NCI-H2196 (cell line): ENCODE data around the gene ZNF536.
"Not testable (repeated sequence)": the region's sequence is repeated elsewhere in the genome, so short reads cannot be mapped to it uniquely, and the experiment has no call there.

Experiments used
- DNase-seq: peaks from one replicate; lab custom pipeline; 2025; ENCODE audit not compliant: unreplicated experiment; lab: John Stamatoyannopoulos, UW

ZNF536 gene

DNA sequence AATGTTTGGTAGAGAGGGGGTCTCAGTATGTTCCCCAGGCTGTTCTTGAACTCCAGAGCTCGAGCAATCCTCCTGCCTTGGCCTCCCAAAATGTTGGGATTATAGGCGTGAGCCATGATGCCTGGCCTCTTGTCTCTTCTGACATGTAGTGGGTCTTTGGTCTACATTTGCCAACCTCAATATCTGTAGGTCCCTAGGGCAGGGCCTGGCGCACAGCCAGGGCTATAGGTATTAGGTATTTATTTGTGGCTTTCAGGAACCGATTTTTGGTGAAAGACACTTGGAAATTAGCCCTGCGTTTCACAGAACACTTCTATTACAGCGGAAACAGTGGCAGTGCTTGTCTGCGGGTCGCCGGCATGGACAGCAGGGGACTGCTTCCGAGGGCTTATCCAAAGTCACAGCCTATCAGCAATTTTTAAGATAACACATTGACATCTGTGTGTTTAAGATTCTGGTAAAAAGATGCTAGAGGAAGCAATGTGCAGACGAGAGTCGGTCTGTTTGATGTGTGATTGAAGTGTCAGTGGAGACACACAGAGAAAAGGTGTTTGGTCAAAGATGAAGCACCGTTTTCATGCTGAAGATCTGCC, 14.5 kb downstream of the ZNF536 start:
- no peak for DNase-seq

DNA sequence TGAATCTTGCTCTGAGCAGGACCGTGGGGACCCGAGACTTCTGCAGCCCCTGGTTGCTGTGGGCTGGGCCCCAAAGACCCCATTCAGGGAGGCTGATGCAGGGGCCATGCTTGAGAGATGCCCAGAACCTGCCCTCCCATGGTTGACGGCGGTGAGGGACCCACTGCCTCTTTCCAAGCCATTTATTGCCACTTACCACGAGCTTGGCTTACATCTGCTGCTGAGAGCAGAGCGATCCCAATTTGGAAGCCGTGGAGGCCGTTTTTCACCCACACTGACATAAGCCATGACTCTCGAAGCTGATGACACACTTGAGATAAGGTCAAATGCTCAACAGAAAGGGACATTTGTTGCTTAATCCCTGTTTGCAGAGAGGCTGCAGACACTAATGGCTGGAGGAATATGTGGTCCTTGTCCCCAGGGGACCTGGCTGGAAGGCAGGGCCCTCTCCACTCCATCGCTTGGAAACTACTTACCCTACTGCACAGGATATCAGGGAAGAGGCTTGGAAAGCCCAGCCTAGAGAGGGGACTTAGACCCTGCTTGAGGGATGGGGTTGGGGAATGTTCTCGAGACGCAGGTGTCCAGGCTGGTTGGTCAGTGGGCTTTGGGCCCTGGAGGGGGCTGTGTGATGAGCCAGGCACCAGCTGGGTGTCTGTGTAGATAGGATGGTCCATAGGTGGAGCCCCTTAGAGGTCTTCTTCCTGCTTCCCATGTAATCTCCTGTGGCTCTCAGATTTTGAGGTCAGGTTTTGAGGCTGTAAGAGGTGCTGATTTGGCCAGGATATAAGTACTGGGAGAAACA, 15.3 kb downstream of the ZNF536 start:
- DNase-seq: no peak

DNA sequence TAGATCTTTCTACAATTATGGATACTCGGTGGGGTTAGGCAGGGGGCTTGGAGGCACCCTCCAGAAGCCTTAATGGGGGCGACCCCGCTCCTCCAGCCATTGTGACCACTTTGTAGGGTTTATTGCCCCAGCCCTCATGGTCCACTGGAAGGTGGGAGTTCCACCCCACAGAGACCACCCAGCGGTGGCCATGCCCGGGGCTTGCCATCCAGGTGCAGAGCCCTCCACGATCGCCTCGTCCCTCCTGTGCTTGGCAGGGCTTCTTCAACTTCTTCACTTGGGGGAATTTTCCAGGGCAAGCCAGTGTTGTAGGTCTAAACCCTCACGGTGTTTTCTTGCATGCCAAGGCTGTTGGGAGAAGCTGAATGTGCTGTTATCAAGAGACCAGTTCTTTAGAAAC, 16.1 kb downstream of the ZNF536 start:
- DNase-seq: no peak

DNA sequence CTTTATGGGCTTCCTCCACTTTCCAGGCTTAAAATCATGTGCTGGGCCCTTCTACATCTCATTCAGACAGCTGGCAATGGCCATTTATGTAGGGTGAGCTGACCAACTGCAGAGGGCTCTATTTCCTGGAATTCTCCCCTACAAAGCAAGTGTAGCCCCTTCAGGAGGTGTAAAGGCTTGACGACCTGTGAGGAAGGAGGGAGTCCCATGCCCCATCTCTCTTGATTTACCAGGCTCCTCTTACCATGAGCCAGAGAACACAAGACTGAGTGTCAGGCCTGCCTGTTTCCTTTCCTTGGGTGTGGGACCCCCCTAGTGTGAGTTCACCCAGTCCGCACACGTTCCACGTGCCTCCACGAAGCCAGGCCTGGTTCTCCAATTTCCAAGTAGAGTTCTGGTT, 16.6 kb downstream of the ZNF536 start:
- DNase-seq: no peak

DNA sequence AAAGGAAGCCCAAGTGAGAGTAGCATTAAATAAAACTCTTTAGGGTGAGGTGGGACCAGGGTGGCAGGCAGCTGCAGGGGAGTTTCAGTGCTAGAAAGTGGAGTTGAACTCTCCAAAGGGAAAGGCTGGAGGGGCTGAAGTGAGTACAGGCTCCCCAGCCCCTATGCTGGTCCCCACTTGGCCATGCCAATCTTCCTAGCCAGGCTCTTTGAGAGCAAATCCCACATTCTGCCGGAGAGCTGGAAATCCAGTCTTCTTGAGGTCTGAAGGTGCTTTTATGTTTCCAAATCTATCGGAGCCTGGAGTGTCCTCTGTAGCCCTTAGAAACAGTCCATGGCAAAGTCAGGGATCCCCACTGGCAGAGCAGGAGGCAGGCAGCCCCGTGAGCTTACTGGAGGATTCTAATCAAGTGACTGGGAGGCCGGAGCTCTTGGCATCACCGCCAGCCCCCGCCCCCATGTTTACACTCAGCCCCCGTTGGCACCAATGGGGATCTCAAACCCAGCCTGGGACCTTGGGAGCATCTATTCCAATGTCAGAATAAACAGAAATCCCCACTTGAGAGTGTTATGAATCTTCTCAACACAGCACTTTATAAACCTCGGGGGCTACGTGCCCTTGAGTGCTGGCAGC, 18.3 kb downstream of the ZNF536 start:
- DNase-seq: no peak

DNA sequence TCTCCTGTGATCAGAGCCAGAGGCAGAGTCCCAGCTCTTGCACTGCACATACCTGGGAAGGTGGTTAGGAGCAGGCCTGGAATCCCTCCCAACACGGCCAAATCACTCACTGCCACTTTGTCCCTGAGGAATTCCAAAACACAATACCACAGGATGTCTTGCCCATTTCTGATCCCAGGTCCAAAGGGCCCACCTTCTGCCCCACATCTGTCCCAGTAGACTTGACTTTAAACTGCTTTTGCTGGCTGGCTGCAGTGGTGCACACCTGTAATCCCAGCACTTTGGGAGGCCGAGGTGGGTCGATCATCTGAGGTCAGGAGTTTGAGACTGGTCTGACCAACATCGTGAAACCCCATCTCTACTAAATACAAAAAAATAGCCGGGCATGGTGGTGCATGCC, 18.9 kb downstream of the ZNF536 start:
- DNase-seq: no peak

DNA sequence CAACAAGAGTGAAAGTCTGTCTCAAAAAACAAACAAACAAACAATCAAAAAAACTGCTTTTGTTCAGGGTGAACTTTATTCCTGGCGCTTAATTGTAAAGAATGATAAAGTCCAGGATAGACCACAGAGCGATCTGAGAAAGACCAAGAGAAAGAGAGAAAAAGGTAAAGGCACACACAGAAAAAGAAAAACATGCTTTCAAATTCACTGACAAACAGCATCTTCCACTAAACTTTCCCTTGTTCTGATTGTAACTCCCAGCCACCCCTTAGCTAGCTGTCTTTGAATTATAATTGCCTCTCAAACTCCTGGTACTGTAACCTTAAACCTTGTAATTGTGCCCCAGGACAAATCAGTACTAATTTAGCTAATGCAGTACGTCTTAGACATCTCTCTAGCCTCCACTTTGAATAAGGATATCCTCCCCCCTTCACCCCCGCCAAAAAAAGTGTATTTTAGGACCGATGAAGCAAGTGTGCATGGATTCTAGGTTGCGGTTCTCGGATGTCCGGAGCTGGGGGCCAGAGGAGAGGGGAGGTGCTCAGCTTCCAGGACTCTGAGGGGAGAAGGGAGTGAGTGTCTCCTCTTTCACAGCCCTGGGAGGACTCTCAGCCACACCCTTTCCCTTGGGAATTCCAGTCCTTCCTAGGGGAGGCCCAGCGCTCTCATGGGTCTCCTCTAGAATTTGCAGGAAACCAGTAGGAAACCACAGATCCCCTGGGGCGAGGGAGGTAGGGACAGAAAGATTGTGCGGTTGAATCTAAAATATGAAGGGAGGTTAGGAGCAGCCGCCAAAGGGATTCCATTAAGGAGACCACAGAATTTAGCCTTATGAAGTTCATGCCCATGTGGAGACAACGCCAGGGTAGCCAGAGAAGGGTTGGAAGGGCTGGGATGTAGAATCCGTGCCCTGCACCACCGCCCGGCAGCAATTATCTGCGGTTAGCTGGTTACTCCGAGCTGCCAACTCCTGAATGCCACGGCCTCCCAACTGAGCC, 19.7 kb downstream of the ZNF536 start:
- DNase-seq: no peak

DNA sequence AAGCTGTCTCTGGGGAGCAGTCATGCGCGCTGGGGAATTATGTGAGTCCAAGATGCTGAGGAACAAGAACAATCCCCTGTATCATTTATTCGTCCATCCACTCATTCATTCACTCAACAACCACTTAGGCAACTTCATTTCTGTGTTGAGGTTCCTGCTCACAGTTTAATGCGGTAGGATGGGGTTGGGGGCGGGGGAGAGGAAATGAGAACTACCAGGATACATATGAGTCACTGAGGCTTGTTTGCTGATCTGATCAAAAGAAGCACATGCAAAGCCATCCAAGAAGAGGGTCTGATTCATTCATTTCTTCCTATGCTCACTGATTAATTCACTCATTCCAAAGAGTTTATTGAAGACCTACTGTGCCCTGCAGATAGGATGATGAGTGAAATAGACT, 20.9 kb downstream of the ZNF536 start:
- DNase-seq: no peak

DNA sequence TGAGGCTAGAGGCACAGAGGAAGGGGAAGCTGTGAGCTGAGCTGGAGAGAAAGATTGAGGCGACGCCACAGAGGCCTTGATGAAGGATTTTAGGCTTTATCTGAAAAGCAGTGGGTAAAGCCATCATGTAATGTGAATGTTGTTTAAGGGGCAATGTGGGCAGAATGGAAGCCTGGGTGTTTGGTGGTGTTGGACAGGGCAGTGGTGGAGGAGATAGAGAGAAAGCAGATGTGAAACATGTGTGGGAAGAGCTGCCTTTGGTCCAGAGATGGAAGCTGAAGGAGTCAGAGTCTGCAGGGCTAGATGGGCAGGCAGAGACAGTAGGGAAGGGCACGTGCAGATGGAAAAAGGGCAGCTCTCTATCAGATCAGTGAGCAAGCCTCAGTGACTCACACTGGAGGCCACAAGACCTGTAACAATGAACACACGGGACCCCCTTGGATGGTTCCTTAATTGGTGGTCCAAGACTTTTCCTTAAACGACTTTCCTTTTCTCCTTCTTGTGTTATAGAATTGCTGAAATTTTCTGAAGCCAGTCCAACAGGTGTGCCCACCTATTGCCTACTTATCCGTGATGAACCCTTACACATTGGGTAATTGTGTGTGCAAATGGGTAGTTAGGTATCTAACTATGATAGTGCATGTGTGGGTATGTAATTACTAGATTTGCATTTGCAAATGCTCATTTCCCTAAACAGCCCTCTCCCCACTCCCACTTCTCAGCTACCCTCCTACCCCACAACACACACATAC, 21.7 kb downstream of the ZNF536 start:
- no peak for DNase-seq

DNA sequence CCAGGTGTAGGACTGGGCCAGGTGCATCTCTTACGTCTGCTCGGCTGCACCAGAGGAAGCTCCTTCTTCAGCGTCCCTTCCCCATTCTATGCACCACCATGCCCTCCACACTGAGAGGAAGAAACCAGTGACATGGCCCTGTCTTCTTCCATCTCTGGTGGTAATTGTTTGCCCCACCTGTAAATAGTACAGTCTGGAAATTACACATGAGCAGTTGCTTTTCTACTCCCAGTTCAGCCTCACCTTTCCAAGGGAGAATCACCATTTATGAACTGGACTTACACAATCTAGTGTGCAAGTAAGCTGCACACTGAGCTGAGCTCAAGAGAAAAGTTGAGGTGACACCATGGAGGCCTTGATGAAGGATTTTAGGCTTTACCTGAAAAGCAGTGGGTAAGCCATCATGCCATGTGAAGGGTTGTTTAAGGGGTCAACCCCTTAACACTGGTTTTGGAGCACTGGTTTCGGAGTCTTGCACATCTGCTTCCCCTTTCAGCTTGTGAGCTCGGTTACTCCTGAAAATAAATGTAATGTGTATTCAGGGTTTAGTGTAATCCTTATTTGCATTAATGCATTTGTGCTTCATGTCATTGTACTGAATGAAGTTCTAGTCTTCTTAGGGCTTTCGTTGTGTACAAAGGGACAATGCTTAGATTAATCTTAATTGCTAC, 22.4 kb downstream of the ZNF536 start:
- no peak for DNase-seq

DNA sequence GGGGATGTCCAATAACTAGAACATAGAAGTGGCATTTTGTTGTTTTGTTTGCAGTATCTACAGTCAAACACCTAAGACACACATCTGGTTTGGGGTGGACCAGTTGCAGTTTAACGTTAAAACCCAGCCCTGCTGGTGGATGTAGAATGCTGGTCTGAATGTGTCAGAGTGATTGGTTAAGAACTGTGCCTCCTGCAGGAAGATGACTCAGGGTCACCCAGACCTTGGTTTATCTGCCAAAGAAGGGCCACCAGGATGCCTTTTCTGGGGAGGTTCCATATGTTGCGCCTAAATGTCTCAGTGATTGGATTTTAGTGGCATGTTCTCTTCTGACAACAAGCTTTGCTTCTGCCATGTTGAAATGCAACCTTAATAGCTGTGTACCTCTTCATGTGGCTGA, 23.1 kb downstream of the ZNF536 start:
- no peak for DNase-seq

DNA sequence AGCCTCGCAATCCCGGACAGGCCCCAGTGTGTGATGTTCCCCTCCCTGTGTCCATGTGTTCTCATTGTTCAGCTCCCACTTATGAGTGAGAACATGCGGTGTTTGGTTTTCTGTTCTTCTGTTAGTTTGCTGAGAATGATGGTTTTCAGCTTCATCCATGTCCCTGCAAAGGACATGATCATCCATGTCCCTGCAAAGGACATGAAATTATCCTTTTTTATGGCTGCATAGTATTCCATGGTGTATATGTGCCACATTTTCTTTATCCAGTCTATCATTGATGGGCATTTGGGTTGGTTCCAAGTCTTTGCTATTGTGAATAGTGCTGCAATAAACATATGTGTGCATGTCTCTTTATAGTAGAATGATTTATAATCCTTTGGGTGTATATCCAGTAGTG, 26.4 kb downstream of the ZNF536 start:
- not testable (repeated sequence) for DNase-seq

DNA sequence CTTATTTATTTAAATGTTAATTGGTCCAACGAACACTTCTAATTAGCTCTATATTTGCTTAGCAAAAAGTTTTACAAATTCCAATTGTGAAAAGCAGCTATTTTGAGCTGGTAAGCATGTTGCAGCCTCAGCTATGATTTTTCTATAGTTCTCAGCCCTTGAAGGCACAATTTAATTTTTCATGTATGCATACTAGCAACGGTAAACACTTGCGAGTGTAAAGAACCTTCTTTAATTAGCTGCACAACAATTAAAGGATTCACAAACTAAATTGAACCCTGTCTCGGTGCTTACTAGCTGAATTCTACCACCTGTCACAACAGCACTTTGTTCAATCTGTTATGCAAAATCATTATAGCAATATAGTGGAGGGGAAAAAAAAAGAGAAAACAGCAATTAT, 29.8 kb downstream of the ZNF536 start:
- no peak for DNase-seq

DNA sequence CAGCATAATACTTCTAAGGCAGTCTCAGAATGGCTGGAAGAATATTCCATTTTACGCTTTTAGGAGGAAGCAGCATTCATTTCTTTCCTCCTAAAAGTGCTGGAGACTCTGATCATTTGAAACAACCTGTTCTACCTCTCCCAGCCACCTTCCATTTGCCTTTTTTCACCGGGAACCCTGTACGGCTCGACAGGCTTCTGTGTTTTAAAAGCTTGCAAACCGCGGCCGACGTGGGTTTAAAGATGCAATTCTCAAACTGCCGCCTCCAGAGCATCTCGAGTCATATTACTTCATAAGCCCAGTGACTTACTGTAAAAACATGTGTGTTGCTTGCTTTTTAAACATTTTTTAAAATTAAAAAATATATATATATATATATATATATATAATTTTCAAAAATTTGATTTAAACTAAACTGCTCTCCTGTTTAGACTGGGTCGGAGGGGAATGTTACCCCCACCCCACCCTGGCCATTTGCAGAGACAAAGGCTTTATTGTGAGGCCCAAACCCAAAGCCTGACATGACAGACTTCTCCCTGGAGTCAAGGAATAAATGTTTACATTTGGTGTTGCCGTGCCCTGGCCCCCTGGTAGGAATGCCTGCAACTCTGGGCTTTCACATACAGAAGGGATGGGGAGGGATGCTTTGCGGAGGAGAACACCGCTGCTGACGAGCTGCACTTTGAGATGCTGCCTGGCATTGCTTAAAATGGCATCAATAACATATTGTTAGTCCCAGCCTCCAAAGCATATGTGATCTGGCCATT, 30.4 kb downstream of the ZNF536 start:
- DNase-seq: no peak

DNA sequence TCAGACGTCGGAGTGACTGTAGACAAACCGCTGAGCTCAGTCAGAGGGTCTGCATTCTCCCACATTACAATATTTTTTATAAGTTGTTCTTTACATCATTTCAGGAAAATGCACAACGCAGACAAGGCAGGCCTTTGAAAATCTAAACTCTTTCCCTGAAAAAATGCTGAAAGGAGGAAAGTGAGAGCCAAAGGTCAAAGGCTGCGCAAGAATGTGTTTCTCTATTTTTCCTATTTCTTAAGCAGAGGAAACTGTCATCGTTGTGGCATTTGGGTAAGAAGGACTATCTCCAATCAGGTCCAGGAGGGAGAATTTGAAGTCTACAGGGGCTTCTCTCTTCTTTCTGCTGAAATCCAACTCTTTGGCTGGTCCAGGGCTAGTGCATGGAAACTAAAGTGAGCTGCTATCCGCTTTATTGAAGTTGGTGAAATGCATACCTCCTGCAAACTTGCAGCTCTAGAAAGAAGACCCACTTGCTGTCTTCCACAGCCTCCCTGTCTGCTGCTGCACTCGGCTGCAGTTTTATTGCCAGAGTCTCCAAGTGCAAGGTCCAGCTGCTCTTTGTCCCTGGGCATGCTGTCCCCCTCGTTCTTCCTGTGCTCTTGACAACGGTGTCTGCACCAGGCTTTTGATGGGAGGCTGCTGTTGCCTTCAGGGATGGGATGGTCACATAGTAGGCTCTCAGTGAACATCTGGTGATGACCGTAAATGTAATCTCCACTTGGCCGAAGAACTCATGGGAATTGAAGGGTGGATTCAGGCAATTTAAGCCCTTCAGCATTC, 31.2 kb downstream of the ZNF536 start:
- DNase-seq: no peak

DNA sequence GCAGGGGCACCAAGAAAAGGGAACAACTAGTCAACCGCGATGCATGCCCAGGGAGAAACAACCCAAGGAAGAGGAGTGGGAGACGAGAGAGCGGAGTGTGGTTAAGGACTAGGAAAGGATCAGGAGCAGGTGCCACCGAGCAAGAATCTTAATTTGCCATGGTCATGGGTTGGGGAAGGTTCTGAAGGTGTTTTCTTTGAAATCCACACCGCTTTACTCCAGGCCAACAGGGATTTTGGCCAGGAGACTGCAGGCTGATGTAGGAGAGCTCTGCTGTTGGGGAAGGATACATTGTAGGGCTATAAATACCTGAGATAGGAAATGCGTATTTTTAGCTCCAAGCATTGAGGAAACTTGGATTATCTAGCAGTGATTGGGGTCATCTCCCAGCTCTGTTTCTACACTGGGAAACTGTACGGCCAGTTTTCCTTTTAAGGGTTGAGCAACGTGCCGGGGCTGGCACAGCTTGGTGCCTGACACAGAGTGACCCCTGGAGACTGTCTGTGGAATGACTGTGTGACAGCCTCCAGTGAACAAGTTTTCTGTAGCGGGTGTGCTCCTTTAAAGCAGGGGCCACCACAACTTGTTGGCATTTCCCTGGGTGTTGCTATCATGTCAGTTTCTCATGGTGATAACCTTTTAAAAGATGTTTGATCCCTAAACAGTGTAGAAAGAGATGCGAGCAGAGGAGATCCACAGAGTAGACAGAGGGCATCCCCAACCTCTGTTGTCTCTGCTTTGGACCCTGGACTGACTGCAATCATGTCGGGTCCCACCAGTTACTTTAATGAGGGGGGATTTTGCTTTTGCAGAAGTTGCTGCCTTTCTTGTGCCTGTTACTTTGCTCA, 34.3 kb downstream of the ZNF536 start:
- no peak for DNase-seq

DNA sequence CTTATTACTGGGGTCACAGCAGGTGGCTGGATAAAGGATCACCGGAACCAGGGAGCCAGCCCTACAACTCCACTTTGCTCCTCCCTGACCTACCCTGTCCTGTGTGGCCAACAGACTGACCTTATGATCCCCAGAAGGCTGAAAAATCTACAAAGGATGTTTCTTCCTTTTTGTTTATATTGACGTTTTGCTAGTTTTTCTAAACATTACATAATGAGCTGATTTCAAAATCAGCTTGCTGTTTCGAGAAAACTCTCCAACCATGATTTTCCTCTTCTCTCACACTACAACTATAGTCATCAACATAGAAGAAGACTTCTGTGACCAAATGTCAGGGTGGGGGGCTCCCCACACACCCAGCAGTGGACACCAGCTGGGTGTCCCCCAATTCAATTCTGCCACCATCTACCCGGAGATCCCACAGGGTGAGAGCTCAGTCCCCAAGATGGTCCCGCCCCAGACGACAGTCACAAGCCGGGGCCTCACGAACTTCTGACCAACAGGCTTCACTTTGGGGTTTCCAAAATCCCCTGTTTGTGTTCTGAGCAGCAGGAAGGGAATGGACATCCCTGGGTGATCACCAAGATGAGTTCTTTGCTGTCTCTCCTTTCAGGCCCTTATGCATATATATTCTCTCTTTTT, 35.0 kb downstream of the ZNF536 start:
- DNase-seq: no peak
